H1 (cell line): ENCODE measurements around the gene BNIP5. TPM values are rescaled to one million over a fixed set of nuclear protein-coding genes. Genes with fewer than 3 reads are reported as not detected.

Experiments used
- CTCF ChIA-PET: fragments of 300-600 bp; sonication (Branson Sonifier 250); formaldehyde crosslinking; loops from one replicate; lab custom pipeline; 2021; ENCODE audit not compliant: partially characterized antibody; lab: Charles Lee
- POLR2A ChIA-PET: fragments of 300-600 bp; sonication (Branson Sonifier 250); formaldehyde crosslinking; loops from one replicate; lab custom pipeline; 2021; ENCODE audit warnings: inconsistent platforms; ENCODE audit not compliant: partially characterized antibody; lab: Charles Lee
- DNase-seq, 2 experiments: peaks; one replicate each; pipeline versions ENCODE4 v3.0.0 to v3.0.0-alpha.2; 2010 to 2022; ENCODE audit warnings: low spot score in 2 of 2, low read depth in 1 of 2, mixed read lengths in 1 of 2
- FAIRE-seq: peaks from 2 replicates; lab custom pipeline; 2011; peaks lifted over from hg19 to GRCh38; lab: Jason Lieb, UNC
- H2AFZ ChIP-seq: 2 replicates; pipeline ENCODE4 v1.8.1; 2012; ENCODE audit warnings: low read length, inconsistent platforms
- H2AK5ac ChIP-seq: 2 replicates; pipeline ENCODE4 v1.6.1; 2013; ENCODE audit warnings: low read depth, low read length
- H2BK120ac ChIP-seq: replicated peaks from 2 replicates; pipeline ENCODE3; 2013; ENCODE audit warnings: low read depth, low read length, inconsistent platforms
- H2BK12ac ChIP-seq: 2 replicates; pipeline ENCODE4 v1.6.1; 2013; ENCODE audit warnings: low read depth, low read length
- H2BK15ac ChIP-seq: 2 replicates; pipeline ENCODE4 v1.6.1; 2013; ENCODE audit warnings: low read length
- H2BK20ac ChIP-seq: 2 replicates; pipeline ENCODE4 v1.6.1; 2013; ENCODE audit warnings: low read length
- H2BK5ac ChIP-seq: 2 replicates; pipeline ENCODE4 v1.6.1; 2013; ENCODE audit warnings: low read depth, low read length
- H3K14ac ChIP-seq: 2 replicates; pipeline ENCODE4 v1.6.1; 2013; ENCODE audit warnings: inconsistent platforms; ENCODE audit not compliant: insufficient read length
- H3K18ac ChIP-seq: 2 replicates; pipeline ENCODE4 v1.6.1; 2013; ENCODE audit warnings: low read length; ENCODE audit errors: extremely low read depth
- H3K23ac ChIP-seq: 2 replicates; pipeline ENCODE4 v1.6.1; 2013; ENCODE audit warnings: inconsistent platforms; ENCODE audit not compliant: insufficient read length
- H3K23me2 ChIP-seq: 2 replicates; pipeline ENCODE4 v1.6.1; 2013; ENCODE audit warnings: low read depth, low read length
- H3K27ac ChIP-seq: 2 replicates; pipeline ENCODE4 v1.6.1; 2011; ENCODE audit warnings: low read depth, low read length, inconsistent platforms
- H3K27me3 ChIP-seq, 4 experiments: replicated peaks in 1 of 4; 1 replicate in 1 of 4; 2 replicates in 3 of 4; pipeline versions ENCODE4 v1.6.1 to v1.8.1; 2011 to 2013; ENCODE audit warnings: low read length in 3 of 4, mild to moderate bottlenecking in 3 of 4, inconsistent platforms in 2 of 4, mixed read lengths in 2 of 4, moderate library complexity in 1 of 4; ENCODE audit not compliant: control insufficient read depth in 3 of 4, insufficient read depth in 3 of 4; ENCODE audit errors: extremely low read depth in 1 of 4
- H3K36me3 ChIP-seq, 4 experiments: 2 replicates each; pipeline versions ENCODE4 v1.6.1 to v1.8.1; 2011 to 2013; ENCODE audit warnings: mild to moderate bottlenecking in 4 of 4, low read length in 3 of 4, moderate library complexity in 2 of 4, control low read depth in 1 of 4, inconsistent platforms in 1 of 4; ENCODE audit not compliant: insufficient read depth in 4 of 4, control insufficient read depth in 2 of 4
- H3K4ac ChIP-seq: replicated peaks from 2 replicates; pipeline ENCODE3; 2013; ENCODE audit warnings: low read length, low read depth, mixed read lengths, inconsistent platforms; ENCODE audit not compliant: insufficient read length
- H3K4me1 ChIP-seq, 4 experiments: replicated peaks in 1 of 4; 1 replicate in 1 of 4; 2 replicates in 3 of 4; pipeline versions ENCODE4 v1.6.1 to v1.8.1; 2011 to 2013; ENCODE audit warnings: low read length in 3 of 4, inconsistent platforms in 2 of 4, mixed read lengths in 1 of 4; ENCODE audit not compliant: insufficient read depth in 4 of 4, control insufficient read depth in 3 of 4
- H3K4me2 ChIP-seq, 2 experiments: 2 replicates each; pipeline versions ENCODE4 v1.6.1 to v1.8.1; 2011 to 2013; ENCODE audit warnings: low read depth in 2 of 2, low read length in 2 of 2, control low read depth in 1 of 2, inconsistent platforms in 1 of 2, mild to moderate bottlenecking in 1 of 2; ENCODE audit not compliant: insufficient read depth in 1 of 2
- H3K4me3 ChIP-seq, 4 experiments: fragments of 200-600, 300-600 bp in 1 of 4; sonication (generic), shearing (Covaris generic), sonication (Bioruptor Twin) in 1 of 4; 2 replicates each; pipeline versions ENCODE4 v1.5.1 to v1.8.1; 2011 to 2016; ENCODE audit warnings: low read length in 4 of 4, low read depth in 3 of 4, control low read depth in 2 of 4, inconsistent platforms in 2 of 4, mild to moderate bottlenecking in 2 of 4, mixed read lengths in 1 of 4, moderate library complexity in 1 of 4; ENCODE audit not compliant: insufficient read depth in 2 of 4; ENCODE audit errors: extremely low read depth in 1 of 4
- H3K56ac ChIP-seq: replicated peaks from 2 replicates; pipeline ENCODE3; 2013; ENCODE audit warnings: low read depth, mild to moderate bottlenecking, mixed read lengths, low read length, inconsistent platforms; ENCODE audit not compliant: insufficient read length
- H3K79me1 ChIP-seq: 2 replicates; pipeline ENCODE4 v1.6.1; 2013; ENCODE audit warnings: low read depth, low read length, control low read depth
- H3K79me2 ChIP-seq, 2 experiments: 2 replicates each; pipeline versions ENCODE4 v1.6.1 to v1.8.1; 2012 to 2013; ENCODE audit warnings: low read length in 2 of 2, mild to moderate bottlenecking in 2 of 2, inconsistent platforms in 1 of 2; ENCODE audit not compliant: insufficient read depth in 2 of 2, control insufficient read depth in 1 of 2
- H3K9ac ChIP-seq, 4 experiments: replicated peaks in 1 of 4; 1 replicate in 1 of 4; 2 replicates in 3 of 4; pipeline versions ENCODE4 v1.6.1 to v1.8.1; 2011 to 2013; ENCODE audit warnings: low read depth in 3 of 4, low read length in 3 of 4, control low read depth in 2 of 4, mild to moderate bottlenecking in 2 of 4, moderate library complexity in 2 of 4, inconsistent platforms in 1 of 4; ENCODE audit errors: extremely low read depth in 1 of 4
- H3K9me3 ChIP-seq, 2 experiments: 2 replicates each; pipeline versions ENCODE4 v1.6.1 to v1.8.1; 2012 to 2013; ENCODE audit warnings: mild to moderate bottlenecking in 2 of 2, moderate library complexity in 2 of 2, control low read depth in 1 of 2, inconsistent platforms in 1 of 2, low read depth in 1 of 2, low read length in 1 of 2, mixed read lengths in 1 of 2; ENCODE audit not compliant: insufficient read depth in 2 of 2
- H4K20me1 ChIP-seq, 2 experiments: replicated peaks in 1 of 2; 2 replicates each; pipeline versions ENCODE3 to v1.8.1; 2011 to 2013; ENCODE audit warnings: inconsistent platforms in 2 of 2, low read length in 2 of 2, mild to moderate bottlenecking in 1 of 2; ENCODE audit not compliant: insufficient read depth in 2 of 2, control insufficient read depth in 1 of 2
- H4K5ac ChIP-seq: 2 replicates; pipeline ENCODE4 v1.6.1; 2013; ENCODE audit warnings: low read length, low read depth, mixed read lengths, inconsistent platforms; ENCODE audit not compliant: insufficient read length
- H4K8ac ChIP-seq: 2 replicates; pipeline ENCODE4 v1.8.0; 2013; ENCODE audit warnings: mild to moderate bottlenecking, moderate library complexity, low read length, inconsistent platforms; ENCODE audit not compliant: insufficient read depth; ENCODE audit errors: extremely low read depth
- H4K91ac ChIP-seq: replicated peaks from 2 replicates; pipeline ENCODE3; 2013; ENCODE audit warnings: low read length, mixed read lengths, inconsistent platforms; ENCODE audit not compliant: insufficient read length
- BCL11A ChIP-seq, 2 experiments: IDR thresholded peaks; one replicate each; pipeline ENCODE4 v1.6.1; 2011; ENCODE audit warnings: low read depth in 2 of 2, low read length in 2 of 2, mild to moderate bottlenecking in 2 of 2
- GABPA ChIP-seq: IDR thresholded peaks from 2 replicates; pipeline ENCODE4 v1.6.1; 2011; ENCODE audit warnings: mild to moderate bottlenecking, low read length, moderate library complexity, borderline replicate concordance; ENCODE audit not compliant: insufficient read depth
- NANOG ChIP-seq: IDR thresholded peaks from 2 replicates; pipeline ENCODE4 v1.6.1; 2011; ENCODE audit warnings: low read length, low read depth, mild to moderate bottlenecking, inconsistent platforms; ENCODE audit not compliant: insufficient read depth, poor library complexity, severe bottlenecking
- RAD21 ChIP-seq, 2 experiments: IDR thresholded peaks in 1 of 2; conservative IDR thresholded peaks in 1 of 2; 2 replicates each; pipeline ENCODE4 v1.6.1; 2011; ENCODE audit warnings: low read depth in 2 of 2, low read length in 2 of 2, improper control_type of control experiment in 1 of 2, inconsistent platforms in 1 of 2, mild to moderate bottlenecking in 1 of 2, moderate library complexity in 1 of 2
- RFX5 ChIP-seq: IDR thresholded peaks from 2 replicates; pipeline ENCODE4 v1.6.1; 2011; ENCODE audit warnings: low read depth, low read length, improper control_type of control experiment, borderline replicate concordance
- SP2 ChIP-seq: IDR thresholded peaks from 2 replicates; pipeline ENCODE4 v1.6.1; 2012; ENCODE audit warnings: mild to moderate bottlenecking, low read length, inconsistent platforms
- YY1 ChIP-seq: IDR thresholded peaks from 2 replicates; pipeline ENCODE4 v1.6.1; 2011; ENCODE audit warnings: low read depth, mild to moderate bottlenecking, low read length
- WGBS, 2 experiments: shearing (Covaris generic) in 1 of 2; methylation state at CpG; one replicate each; pipeline versions ENCODE4 v1.1.6 to v1.1.7; 2013 to 2015; ENCODE audit warnings: low lambda C conversion rate in 2 of 2, mixed read lengths in 2 of 2, inconsistent platforms in 1 of 2, low coverage in 1 of 2, missing lambda C conversion rate in 1 of 2; ENCODE audit not compliant: insufficient replicate concordance in 2 of 2, insufficient coverage in 1 of 2, insufficient read length in 1 of 2; ENCODE audit errors: extremely low coverage in 1 of 2, missing lambda C conversion rate in 1 of 2; 5-methylcytosine and 5-hydroxymethylcytosine counted together
- polyA plus RNA-seq, 7 experiments: library from polyadenylated mRNA; depleted of rRNA in 3 of 7; stranded (reverse) in 5 of 7; unstranded in 2 of 7; fragments of >200 nt in 5 of 7; fragments of 200-250 nt in 2 of 7; gene quantifications; 1 replicate in 5 of 7; 2 replicates in 1 of 7; 4 replicates in 1 of 7; pipeline versions ENCODE4 v1.2.1 to v1.2.3, GENCODE V29; 2011 to 2013; ENCODE audit warnings: missing spikeins in 2 of 7, mixed read lengths in 2 of 7
- total RNA-seq: library from RNA; stranded (reverse); fragmentation: NEBNext Ultra II Directional; extraction: Animal tissue kit (Norgen Biotek cat#: 25700); gene quantifications from 2 replicates; pipeline ENCODE4 v1.2.1, GENCODE V29; 2021
- TF ChIP-seq, protein P1 (sequence below): IDR thresholded peaks from 2 replicates; pipeline ENCODE4 v1.6.1; 2012; ENCODE audit warnings: low read length, inconsistent platforms
- TF ChIP-seq, protein P2 (sequence below): IDR thresholded peaks from 2 replicates; pipeline ENCODE4 v1.6.1; 2012; ENCODE audit warnings: inconsistent platforms

The BNIP5 gene
- total and polyA plus RNA-seq, 2 of the 8 experiments (the other 6 are each of a cell fraction or from before 2014, with no cell fraction given), result not detected

DNA sequence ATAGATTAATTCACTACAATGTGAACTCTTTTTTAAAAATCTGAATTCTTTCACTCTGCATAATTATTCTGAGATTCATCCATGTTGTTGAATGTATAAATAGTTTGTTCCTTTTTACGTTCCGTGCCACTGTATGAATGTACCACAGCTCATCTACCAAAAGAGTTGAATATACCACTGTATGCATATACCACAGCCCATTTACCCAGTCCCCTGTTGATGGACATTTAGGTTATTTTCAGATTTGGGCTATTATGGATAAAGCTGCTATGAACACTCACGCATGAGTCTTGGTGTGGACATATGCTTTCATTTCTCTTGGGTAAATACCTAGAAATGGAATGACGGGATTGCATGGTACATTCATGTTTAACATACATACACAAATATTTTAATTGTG lies 38.7 kb downstream of the BNIP5 start:
- Histone ChIP-seq H3K27ac (no peak overlapping the region), H3K23ac (no peak overlapping the region), H4K91ac (no peak overlapping the region), H2BK12ac (no peak overlapping the region), H3K9me3 (no peaks in the 10 kb centered on the region), H3K4me3 (no peak overlapping the region), H3K4me1 (peaks cover 0 to 2% (median 0%) of the 10 kb centered on the region in 4 experiments; a peak in 2 of 7 replicates), H2BK20ac (no peak overlapping the region), H3K18ac (no peak overlapping the region), H4K5ac (no peak overlapping the region), H3K79me2 (no peaks in the 10 kb centered on the region), H3K79me1 (no peaks in the 10 kb centered on the region), H3K14ac (no peak overlapping the region), H2BK15ac (no peak overlapping the region), H4K8ac (no peak overlapping the region), H3K23me2 (no peaks in the 10 kb centered on the region), H4K20me1 (no peaks in the 10 kb centered on the region), H3K27me3 (no peaks in the 10 kb centered on the region), H3K56ac (no peak overlapping the region), H3K4me2 (no peak overlapping the region), H3K4ac (no peak overlapping the region), H2AFZ (no peak overlapping the region), H2BK120ac (no peak overlapping the region), H3K36me3 (no peaks in the 10 kb centered on the region), H2AK5ac (no peak overlapping the region), H3K9ac (no peak overlapping the region), H2BK5ac (no peak overlapping the region)
- no peak for FAIRE-seq
- POLR2A ChIA-PET, result no interaction called here
- CTCF ChIA-PET, result interaction anchor here (0.8 to 10.9 kb wide), 3 partner anchors 9 to 20 kb away, joined by 3 to 137 read pairs (median 3); no protein-coding TSS in a partner anchor
- DNase-seq, result no peak
- 92% methylated on average over 4 of the region's 4 CpGs; no CpG with 5 or more reads in 1 of the 2 experiments for WGBS, 2 experiments
- TF ChIP-seq NANOG, result no peak
- no peak for TF ChIP-seq RAD21 (IDR thresholded peaks at IDR 0.05 in 1 of 2, conservative IDR thresholded peaks at IDR 0.05 in 1 of 2; ENCODE audit: low read depth in 2 of 2, low read length in 2 of 2)
- TF ChIP-seq RFX5, result no peak
- no peak for TF ChIP-seq BCL11A (IDR thresholded peaks at IDR 0.05; ENCODE audit: low read depth in 2 of 2, low read length in 2 of 2)
- no peak for TF ChIP-seq SP2
- TF ChIP-seq YY1, result no peak
- TF ChIP-seq, protein P1, sequence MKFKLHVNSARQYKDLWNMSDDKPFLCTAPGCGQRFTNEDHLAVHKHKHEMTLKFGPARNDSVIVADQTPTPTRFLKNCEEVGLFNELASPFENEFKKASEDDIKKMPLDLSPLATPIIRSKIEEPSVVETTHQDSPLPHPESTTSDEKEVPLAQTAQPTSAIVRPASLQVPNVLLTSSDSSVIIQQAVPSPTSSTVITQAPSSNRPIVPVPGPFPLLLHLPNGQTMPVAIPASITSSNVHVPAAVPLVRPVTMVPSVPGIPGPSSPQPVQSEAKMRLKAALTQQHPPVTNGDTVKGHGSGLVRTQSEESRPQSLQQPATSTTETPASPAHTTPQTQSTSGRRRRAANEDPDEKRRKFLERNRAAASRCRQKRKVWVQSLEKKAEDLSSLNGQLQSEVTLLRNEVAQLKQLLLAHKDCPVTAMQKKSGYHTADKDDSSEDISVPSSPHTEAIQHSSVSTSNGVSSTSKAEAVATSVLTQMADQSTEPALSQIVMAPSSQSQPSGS, result no peak
- TF ChIP-seq GABPA, result no peak
- TF ChIP-seq, protein P2, sequence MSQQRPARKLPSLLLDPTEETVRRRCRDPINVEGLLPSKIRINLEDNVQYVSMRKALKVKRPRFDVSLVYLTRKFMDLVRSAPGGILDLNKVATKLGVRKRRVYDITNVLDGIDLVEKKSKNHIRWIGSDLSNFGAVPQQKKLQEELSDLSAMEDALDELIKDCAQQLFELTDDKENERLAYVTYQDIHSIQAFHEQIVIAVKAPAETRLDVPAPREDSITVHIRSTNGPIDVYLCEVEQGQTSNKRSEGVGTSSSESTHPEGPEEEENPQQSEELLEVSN, result no peak
